Testis (tissue), 3 donors: ENCODE results near the gene EXOC3L4. TPM values are rescaled to one million over a fixed set of nuclear protein-coding genes. Genes with fewer than 3 reads are reported as not detected.

ENCODE experiments used
- DNase-seq: peaks from one replicate; pipeline ENCODE4 v3.0.0-alpha.2; 2019
- H3K27ac ChIP-seq, 2 donors: fragments of 200-600 bp; sonication (generic); one replicate each; pipeline ENCODE4 v1.5.1; 2019
- H3K27me3 ChIP-seq: fragments of 200-600 bp; sonication (generic); one replicate; pipeline ENCODE4 v1.5.1; 2019
- H3K36me3 ChIP-seq: fragments of 200-600 bp; sonication (generic); one replicate; pipeline ENCODE4 v1.5.1; 2017; ENCODE audit warnings: low read depth; ENCODE audit errors: missing control alignments
- H3K4me1 ChIP-seq: fragments of 200-600 bp; sonication (generic); one replicate; pipeline ENCODE4 v1.5.1; 2019
- H3K4me3 ChIP-seq, 2 donors: fragments of 200-600 bp; sonication (generic); one replicate each; pipeline ENCODE4 v1.5.1; 2017 to 2019
- H3K9me3 ChIP-seq: fragments of 200-600 bp; sonication (generic); one replicate; pipeline ENCODE4 v1.5.1; 2017
- POLR2A ChIP-seq: fragments of 450-650 bp; IDR thresholded peaks from one replicate; pipeline ENCODE4 v1.6.1; 2017; ENCODE audit warnings: antibody characterized with exemption, mild to moderate bottlenecking, moderate library complexity
- WGBS, 2 donors: methylation state at CpG; one replicate each; pipeline ENCODE4 v1.1.5; 2018; 5-methylcytosine and 5-hydroxymethylcytosine counted together
- intact Hi-C: fragments of 100-400 bp; cut with DNase I; formaldehyde crosslinking; loops from one replicate; pipeline ENCODE4 v1.15.1; 2023; ENCODE audit warnings: low total_unique reads
- polyA plus RNA-seq: library from polyadenylated mRNA; stranded (reverse); fragments of 350-450 nt; fragmentation: Illumina TruSeq; extraction: RNeasy Lipid Tissue Mini Kit (QIAGEN cat#74804); gene quantifications from one replicate; pipeline ENCODE4 v1.2.3, GENCODE V29; 2014; ENCODE audit warnings: low read depth, low replicate concordance; ENCODE audit not compliant: insufficient read depth
- total RNA-seq, 2 donors: library from RNA; depleted of rRNA; stranded (reverse); fragments of >200 nt; gene quantifications; one replicate each; pipeline ENCODE4 v1.2.3, GENCODE V29; 2016
- TF ChIP-seq, protein P1 (sequence below), 3 experiments: fragments of 450-650 bp in 2 of 3; fragments of 200-600 bp in 1 of 3; sonication (generic) in 1 of 3; IDR thresholded peaks; one replicate each; pipeline ENCODE4 v1.5.1; 2016 to 2019; ENCODE audit warnings: antibody characterized with exemption in 3 of 3, mild to moderate bottlenecking in 2 of 3, moderate library complexity in 1 of 3

EXOC3L4 gene
- total and polyA plus RNA-seq, 3 donors from 2014 or later = 1.0 to 2.4 (median 2.4) TPM

DNA sequence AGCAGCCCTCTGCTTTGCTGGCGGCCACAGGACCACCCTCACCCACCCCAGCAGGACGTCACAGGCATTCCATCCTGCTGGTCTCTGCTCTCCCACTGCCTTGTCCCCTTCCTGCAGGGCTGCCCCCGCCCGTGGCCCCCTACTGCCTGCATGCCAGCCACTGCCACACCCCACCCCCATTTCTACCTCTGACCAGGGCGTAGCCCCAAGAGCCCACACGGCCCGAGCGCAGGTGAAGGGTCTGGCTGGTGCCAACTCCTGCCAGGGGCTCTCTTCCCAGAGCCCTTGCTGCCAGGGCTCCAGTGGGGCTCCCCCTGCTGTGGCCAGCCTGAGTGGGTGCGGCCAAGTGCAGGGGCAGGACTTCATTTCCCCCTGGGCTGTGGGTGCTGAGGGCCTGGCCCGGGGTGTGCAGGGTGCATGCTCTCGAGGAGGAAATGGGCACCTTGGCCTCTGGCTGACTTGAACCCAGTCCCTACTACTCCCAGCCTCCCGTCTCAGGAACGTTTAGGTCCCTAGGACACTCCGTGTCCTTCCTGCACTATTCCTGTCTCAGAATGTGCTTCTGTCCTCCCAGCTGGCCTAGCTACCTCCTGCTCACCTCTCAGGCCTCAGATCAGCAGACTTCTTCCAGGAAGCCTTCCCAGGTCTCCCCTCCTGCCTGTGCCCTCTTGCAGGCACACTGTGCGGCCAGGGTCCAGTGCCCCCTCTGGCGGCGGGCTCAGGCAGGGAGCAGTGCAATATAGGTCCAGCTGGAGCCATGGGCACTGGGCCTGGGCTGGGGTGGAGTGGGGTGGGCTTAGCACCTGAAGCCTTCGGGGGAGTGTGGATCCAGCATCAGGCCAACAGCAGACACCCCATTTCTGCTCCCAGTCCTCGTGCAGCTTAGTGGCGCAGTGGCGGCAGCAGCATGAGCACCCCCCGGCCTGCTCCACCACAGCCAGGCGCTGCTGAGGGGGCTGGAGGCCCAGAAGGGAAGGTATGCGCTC, 9.1 kb upstream of the EXOC3L4 start:
- H3K27ac ChIP-seq = no peak overlapping the region
- no peaks in the 10 kb centered on the region for H3K9me3 ChIP-seq
- no peak for TF ChIP-seq POLR2A
- TF ChIP-seq, protein P1, sequence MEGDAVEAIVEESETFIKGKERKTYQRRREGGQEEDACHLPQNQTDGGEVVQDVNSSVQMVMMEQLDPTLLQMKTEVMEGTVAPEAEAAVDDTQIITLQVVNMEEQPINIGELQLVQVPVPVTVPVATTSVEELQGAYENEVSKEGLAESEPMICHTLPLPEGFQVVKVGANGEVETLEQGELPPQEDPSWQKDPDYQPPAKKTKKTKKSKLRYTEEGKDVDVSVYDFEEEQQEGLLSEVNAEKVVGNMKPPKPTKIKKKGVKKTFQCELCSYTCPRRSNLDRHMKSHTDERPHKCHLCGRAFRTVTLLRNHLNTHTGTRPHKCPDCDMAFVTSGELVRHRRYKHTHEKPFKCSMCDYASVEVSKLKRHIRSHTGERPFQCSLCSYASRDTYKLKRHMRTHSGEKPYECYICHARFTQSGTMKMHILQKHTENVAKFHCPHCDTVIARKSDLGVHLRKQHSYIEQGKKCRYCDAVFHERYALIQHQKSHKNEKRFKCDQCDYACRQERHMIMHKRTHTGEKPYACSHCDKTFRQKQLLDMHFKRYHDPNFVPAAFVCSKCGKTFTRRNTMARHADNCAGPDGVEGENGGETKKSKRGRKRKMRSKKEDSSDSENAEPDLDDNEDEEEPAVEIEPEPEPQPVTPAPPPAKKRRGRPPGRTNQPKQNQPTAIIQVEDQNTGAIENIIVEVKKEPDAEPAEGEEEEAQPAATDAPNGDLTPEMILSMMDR (IDR thresholded peaks at IDR 0.05) = no peak
- no peaks in the 10 kb centered on the region for H3K36me3 ChIP-seq
- WGBS, 2 donors = 78 to 88% methylated on average over 12 to 23 of the region's 24 CpGs
- H3K4me1 ChIP-seq = peaks cover 9% of the 10 kb centered on the region
- intact Hi-C loops = no loop called here
- no peaks in the 10 kb centered on the region for H3K27me3 ChIP-seq
- DNase-seq = no peak
- no peak overlapping the region for H3K4me3 ChIP-seq

DNA sequence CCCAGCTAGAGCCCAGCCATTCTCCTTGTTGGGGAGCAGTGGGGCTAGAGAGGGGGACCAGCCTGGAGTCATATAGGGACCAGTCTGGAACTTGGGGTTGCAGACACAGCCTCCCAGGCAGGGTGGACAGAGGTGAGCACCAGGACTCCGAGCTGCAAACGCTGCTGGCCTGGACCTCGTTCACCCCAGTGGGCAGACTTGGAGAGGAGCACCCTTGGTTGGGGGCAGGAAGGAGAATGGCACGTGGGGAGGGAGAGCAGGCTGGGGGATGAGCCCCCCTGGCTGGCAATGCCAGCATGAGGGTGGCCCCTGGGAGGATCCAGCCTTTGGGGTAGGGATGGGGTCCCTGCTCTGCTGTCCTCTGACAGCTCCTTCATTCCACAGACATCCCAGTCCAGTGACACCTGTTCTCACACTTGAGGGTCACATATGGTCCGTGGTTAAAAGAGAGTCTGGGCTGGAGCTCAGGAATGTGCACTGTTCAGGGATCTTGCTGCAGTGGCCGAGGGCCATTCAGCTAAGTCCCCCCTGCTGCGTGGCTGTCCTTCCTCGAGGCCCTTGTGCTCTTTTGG, 7.7 kb upstream of the EXOC3L4 start:
- Histone ChIP-seq H3K36me3 (no peaks in the 10 kb centered on the region), H3K4me1 (peaks cover 9% of the 10 kb centered on the region), H3K4me3 (no peak overlapping the region), H3K27me3 (no peaks in the 10 kb centered on the region), H3K9me3 (no peaks in the 10 kb centered on the region), H3K27ac (no peak overlapping the region)
- no peak for DNase-seq
- intact Hi-C loops = no loop called here
- TF ChIP-seq, protein P1 (IDR thresholded peaks at IDR 0.05) = no peak
- no peak for TF ChIP-seq POLR2A
- WGBS, 2 donors = 61 to 83% methylated on average over 6 to 8 of the region's 8 CpGs

DNA sequence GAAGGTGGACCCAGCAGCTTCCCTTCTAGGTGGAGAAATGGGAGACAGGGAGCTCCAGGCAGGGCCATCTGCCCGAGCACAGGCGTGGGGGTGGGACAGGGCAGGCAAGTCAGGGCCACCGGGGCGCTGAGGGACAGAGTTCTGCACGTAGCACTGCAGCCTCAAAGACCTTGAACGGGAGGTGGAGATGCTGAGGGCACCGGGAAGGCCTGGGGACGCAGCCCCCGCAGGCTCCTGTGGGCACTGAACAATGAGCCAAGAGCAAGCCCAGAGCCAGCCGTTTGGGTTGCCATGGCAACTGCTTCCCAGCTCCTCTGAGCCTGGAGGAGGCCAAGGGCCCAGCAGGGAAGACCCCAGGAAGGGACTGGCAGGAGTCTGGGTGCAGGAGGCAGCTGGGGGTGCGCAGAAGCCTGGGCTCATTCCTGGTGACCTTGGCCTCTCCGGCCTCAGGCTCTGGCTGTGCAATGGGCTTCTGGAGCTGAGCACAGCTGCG, 7.1 kb upstream of the EXOC3L4 start:
- intact Hi-C loops = no loop called here
- H3K27me3 ChIP-seq = no peaks in the 10 kb centered on the region
- no peak overlapping the region for H3K27ac ChIP-seq
- peak; percentile 67 for DNase-seq
- H3K36me3 ChIP-seq = no peaks in the 10 kb centered on the region
- TF ChIP-seq, protein P1 (IDR thresholded peaks at IDR 0.05) = no peak
- no peak for TF ChIP-seq POLR2A
- peaks cover 9% of the 10 kb centered on the region for H3K4me1 ChIP-seq
- H3K4me3 ChIP-seq = no peak overlapping the region
- H3K9me3 ChIP-seq = no peaks in the 10 kb centered on the region
- WGBS, 2 donors = 36 to 44% methylated on average over 2 to 10 of the region's 13 CpGs

DNA sequence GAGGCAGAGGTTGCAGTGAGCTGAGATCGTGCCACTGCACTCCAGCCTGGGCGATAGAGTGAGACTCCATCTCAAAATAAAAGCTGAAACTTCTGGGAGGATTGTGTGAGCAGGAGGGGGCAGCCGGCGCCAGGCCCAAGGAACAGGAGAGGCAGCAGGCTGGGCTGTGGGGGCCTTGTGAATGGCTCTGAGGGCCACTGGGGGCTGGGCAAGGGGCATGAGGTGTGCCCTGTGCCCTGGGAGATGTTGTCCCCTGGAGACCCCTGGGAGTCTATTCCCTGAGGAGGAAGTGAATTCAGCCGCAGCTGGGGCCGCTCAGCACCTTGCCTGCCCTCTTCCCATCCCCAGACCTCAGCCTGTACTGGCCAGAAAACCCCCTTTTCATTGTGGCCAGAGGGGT, 5.6 kb upstream of the EXOC3L4 start:
- intact Hi-C loops = no loop called here
- Histone ChIP-seq H3K36me3 (no peaks in the 10 kb centered on the region), H3K27ac (no peak overlapping the region), H3K9me3 (no peaks in the 10 kb centered on the region), H3K27me3 (no peaks in the 10 kb centered on the region), H3K4me3 (no peak overlapping the region), H3K4me1 (peaks cover 9% of the 10 kb centered on the region)
- no peak for DNase-seq
- WGBS, 2 donors = 84 to 86% methylated on average over 4 to 5 of the region's 6 CpGs
- no peak for TF ChIP-seq POLR2A
- TF ChIP-seq, protein P1 (IDR thresholded peaks at IDR 0.05) = no peak
